ENCODE data around the gene SSBP3. TPM values are rescaled to one million over a fixed set of nuclear protein-coding genes. Genes with fewer than 3 reads are reported as not detected.

The SSBP3 gene
- total RNA-seq, 2 experiments from 2014 or later, result 90.0 TPM

DNA sequence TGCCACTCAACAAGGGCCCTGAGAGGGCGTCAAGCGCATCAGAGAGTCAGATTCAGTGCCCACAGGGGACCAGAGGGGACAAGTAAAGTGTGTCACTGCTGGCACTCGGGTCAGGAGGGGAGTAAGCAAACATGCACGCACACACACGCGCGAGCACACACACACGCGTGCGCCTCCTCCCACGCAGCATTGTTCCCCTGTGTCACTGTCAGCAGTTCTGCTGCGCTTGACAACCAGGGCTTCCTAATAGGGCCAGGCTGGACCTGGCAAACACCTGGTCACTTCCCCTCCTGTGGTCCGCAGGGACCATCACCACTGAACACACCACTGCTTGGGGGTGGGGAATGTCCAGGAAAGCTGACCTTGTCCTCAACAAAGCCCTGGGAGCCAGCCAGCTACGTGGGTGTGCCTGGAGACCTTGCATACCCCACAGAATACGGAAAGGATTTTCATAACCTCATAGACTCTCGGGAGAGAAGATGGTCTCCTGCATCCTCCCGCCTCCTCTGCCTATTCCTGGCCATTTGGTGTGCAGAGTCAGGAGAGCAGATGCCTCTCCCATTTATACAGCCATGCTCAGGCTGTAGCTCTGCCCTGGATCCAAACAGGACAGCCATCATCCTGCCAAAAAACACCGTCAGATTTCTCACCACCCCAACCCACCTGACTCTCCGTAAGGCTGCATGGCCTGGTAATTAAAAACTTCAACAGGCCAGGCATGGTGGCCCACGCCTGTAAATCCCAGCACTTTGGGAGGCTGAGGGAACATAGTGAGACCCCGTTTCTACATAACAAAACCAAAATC, 73.2 kb downstream of the SSBP3 start:
- Mint-ChIP-seq H3K4me3 (no peak overlapping the region), H3K9me3 (no peaks in the 10 kb centered on the region), H3K36me3 (ENCODE audit: low read depth) (no peaks in the 10 kb centered on the region), H3K27me3 (no peaks in the 10 kb centered on the region), H3K27ac (no peak overlapping the region), H3K4me1 (peaks cover 1% of the 10 kb centered on the region)
- ChIA-PET CTCF (no interaction called here), POLR2A (no interaction called here)
- DNase-seq, result no peak

DNA sequence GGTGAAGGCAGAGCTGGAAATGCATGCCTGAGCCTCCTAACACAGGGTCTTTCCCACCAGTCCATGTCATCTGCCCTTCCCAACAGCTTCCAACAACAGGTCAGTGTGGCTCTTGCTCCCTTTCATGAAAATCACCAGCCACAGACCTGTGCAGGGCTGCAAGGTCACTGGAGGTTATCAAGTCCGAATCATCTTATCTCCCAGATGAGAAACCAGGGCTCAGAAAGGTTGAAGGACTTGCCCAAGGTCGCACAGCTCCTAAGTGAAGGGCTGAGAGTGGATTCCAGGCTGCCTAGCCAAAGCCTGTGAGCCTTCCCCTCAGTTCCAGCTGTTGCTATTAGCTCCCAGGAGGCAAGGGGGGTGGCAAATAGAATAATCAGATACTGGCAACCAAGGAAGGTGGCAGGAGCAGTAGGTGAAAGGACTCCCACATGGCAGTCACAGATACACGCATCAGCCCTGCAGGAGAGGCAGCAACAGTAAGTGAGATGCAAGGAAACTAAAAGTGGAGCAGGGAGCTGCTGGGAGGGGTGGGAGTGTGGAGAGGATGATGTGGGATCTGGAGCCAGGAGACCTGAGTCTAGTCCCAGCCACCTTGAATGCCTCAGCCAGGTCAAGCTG, 74.2 kb downstream of the SSBP3 start:
- Mint-ChIP-seq H3K4me1 (peaks cover 3% of the 10 kb centered on the region), H3K4me3 (no peak overlapping the region)
- POLR2A ChIA-PET, result no interaction called here

DNA sequence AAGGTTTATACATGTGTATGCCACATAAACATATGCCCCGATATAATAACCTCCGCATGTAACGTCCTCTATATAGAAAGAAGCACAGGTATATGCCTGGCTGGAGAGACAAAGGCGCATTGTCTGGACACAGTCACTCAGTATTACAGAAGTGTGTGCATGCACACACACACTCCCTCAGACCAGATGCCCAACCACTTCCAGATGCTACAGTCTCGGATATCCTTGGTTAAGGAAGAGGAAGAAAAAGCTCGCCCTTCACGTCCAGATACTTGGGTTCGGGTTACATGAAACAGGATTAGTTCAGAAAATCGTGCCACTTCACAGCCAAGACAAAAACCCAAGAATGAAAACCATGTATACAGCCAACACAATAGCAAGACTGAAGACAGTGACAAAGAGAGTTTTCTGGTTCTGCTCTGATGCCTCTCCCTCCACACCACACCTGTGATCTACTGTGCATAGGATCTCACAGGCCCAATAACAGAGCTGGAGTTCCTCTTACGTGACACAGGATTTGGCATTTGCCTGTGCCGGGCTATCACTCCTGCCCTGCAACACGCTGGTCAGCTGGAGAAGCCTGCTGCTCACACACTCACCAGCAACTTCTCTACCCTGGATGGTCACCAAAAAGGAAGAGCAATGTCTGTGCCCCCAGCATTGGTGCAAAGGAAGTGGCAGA, 75.0 kb downstream of the SSBP3 start:
- no peaks in the 10 kb centered on the region for H3K27me3 Mint-ChIP-seq
- peaks cover 3% of the 10 kb centered on the region for H3K4me1 Mint-ChIP-seq
- DNase-seq, result no peak
- H3K36me3 Mint-ChIP-seq (ENCODE audit: low read depth), result no peaks in the 10 kb centered on the region
- POLR2A ChIA-PET, result no interaction called here
- H3K27ac Mint-ChIP-seq, result no peak overlapping the region
- H3K4me3 Mint-ChIP-seq, result no peak overlapping the region
- H3K9me3 Mint-ChIP-seq, result no peaks in the 10 kb centered on the region
- CTCF ChIA-PET, result no interaction called here

More for the DNA sequence above, 74.2 kb downstream of the SSBP3 start:
- CTCF ChIA-PET, result no interaction called here
- Mint-ChIP-seq H3K36me3 (ENCODE audit: low read depth) (no peaks in the 10 kb centered on the region), H3K9me3 (no peaks in the 10 kb centered on the region), H3K27ac (no peak overlapping the region), H3K27me3 (no peaks in the 10 kb centered on the region)
- DNase-seq, result no peak

DNA sequence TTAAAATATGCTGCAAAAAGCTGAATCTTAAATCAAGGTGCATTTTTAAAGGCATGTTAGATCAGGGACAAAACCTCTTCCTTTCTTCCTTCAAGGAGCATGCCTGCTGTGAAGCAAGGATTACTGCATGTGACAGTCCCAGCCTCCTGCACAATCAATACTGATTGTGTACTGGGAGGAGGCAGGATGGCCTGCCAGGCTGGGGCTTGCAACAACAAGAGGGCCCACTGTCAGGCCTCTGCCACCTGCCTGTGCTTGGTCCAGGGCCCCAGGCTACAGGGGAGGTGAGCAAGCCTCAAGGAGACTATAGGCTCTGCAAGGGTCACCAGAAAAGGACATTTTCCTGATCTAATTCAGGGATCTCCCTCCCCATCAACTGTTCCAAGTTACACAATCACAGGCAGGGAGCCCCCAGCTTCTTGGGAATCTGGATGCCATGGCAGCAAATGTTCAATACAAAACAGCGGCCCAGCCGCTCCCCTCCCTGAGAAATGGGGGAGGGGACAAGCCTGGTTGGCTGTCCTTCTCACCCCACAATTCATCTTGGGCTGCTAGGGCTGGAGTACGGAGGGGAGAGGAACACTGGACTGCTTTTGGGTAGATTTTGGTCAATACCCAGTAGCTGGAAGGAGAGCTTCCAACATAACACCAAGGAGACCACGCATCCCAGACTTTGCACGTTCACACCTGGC, 76.7 kb downstream of the SSBP3 start:
- DNase-seq, result no peak
- H3K4me1 Mint-ChIP-seq, result peaks cover 3% of the 10 kb centered on the region
- CTCF ChIA-PET, result no interaction called here
- no peaks in the 10 kb centered on the region for H3K27me3 Mint-ChIP-seq
- no peaks in the 10 kb centered on the region for H3K9me3 Mint-ChIP-seq
- H3K27ac Mint-ChIP-seq, result no peak overlapping the region
- POLR2A ChIA-PET, result no interaction called here
- H3K36me3 Mint-ChIP-seq (ENCODE audit: low read depth), result no peaks in the 10 kb centered on the region
- H3K4me3 Mint-ChIP-seq, result no peak overlapping the region

DNA sequence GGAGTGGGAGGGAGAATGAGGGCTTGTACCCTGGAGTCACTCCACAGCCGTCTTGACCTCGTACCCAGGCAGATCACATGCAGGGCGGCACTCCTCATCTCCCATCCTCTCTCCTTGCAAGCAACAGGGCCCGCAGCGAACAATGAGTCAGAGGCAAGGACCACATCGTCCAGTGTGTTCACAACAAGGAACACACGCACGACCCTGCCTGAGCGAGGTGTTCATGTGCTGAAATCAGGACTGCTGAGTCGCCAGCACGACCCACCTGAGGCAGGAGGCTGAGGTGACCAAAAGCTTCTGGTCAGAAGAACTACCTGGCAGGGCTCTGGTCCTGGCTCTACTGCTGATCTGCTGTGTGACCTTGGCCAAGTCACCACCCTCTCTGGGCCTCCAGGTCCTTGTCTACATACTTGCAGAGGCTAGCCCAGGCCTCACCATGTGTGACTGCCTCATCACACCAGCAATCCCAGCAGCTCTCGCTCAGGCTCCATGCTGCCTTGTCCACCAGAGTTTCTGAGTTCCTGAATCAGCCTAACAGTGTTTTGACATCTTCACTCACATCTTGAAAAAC, 78.0 kb downstream of the SSBP3 start:
- ChIA-PET POLR2A (no interaction called here), CTCF (no interaction called here)
- H3K4me3 Mint-ChIP-seq, result no peak overlapping the region
- H3K27me3 Mint-ChIP-seq, result no peaks in the 10 kb centered on the region
- H3K27ac Mint-ChIP-seq, result no peak overlapping the region
- H3K36me3 Mint-ChIP-seq (ENCODE audit: low read depth), result no peaks in the 10 kb centered on the region
- H3K4me1 Mint-ChIP-seq, result peaks cover 3% of the 10 kb centered on the region
- DNase-seq, result no peak
- no peaks in the 10 kb centered on the region for H3K9me3 Mint-ChIP-seq

DNA sequence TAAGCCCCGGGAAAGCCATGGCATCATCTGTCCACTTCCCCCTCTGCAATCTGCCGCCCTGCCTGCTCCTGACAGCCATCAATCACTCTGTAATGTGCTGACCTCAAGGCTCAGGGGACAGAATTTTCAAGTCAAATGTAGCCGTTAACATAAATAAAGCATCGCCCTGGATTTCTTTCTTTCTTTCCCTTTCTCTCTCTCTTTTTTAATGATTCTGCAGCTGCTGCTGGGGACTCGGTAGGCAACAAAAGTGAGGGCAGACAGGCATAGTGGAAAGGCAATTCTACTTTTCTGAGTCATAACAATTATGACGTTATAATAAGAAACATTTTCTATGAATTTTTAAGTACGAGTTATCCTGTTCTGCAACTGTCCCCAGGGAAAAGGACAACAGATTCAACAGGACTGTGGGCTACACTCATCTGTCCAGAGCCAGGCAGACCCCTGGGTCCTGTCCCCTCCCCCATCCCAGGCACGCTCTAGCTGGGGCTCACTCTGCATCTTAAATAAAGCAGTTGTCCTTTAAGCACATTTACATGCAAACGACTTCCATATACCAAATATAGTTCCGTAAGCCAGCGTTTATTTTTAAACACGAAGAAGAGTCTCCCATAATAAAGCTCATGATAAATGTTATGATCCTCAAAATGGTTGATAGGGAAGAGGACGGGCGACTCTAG, 78.7 kb downstream of the SSBP3 start:
- ChIA-PET CTCF (no interaction called here), POLR2A (no interaction called here)
- no peaks in the 10 kb centered on the region for H3K27me3 Mint-ChIP-seq
- no peak overlapping the region for H3K4me3 Mint-ChIP-seq
- no peak for DNase-seq
- no peaks in the 10 kb centered on the region for H3K9me3 Mint-ChIP-seq
- no peaks in the 10 kb centered on the region for H3K36me3 Mint-ChIP-seq (ENCODE audit: low read depth)
- H3K27ac Mint-ChIP-seq, result no peak overlapping the region
- peaks cover 3% of the 10 kb centered on the region for H3K4me1 Mint-ChIP-seq

DNA sequence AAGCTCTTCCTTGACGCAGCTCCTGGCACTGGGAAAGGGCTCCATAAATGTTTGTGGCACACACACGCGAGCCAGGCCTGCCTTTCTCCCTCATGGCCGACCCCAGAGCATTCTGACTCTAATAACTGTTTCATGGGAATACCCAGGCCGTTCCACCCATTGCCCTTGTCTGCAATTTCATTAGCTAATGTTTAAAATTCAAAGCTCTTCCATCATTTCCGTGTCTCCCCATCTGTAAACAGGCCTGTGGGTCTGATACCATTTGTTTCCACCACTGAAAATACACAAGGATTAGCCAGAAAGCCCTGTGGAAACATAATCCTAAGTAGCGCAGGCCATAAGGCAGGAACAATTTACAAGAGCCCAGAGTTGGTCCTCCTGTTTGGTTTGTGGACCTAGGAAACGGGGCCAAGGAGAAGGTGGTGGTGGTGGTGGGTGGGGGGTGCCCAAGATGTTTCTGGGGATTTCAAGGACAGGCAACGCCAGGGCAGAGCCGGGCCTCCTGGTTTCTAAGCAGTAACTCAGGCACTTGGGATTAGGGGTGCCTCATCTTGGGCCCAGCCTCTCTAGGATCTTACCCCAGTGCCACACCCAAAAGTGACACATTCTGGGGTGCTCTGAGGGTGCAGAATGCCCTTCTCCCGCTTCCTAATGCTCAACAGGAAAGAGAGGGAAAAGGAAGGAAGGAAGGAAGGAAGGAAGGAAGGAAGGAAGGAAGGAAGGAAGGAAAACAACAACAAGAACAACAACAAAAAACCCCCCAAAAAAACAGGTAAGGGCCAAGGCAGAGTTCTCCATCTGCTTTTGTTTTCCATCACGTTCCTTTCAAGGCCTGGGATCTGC, 79.4 kb downstream of the SSBP3 start:
- ChIA-PET CTCF (no interaction called here), POLR2A (interaction anchor here (1.0 kb wide), 1 partner anchor 14 kb away, joined by 4 read pairs; no protein-coding TSS in a partner anchor)
- Mint-ChIP-seq H3K9me3 (no peaks in the 10 kb centered on the region), H3K4me1 (peaks cover 3% of the 10 kb centered on the region), H3K4me3 (no peak overlapping the region), H3K36me3 (ENCODE audit: low read depth) (no peaks in the 10 kb centered on the region), H3K27me3 (no peaks in the 10 kb centered on the region), H3K27ac (no peak overlapping the region)
- DNase-seq, result no peak

DNA sequence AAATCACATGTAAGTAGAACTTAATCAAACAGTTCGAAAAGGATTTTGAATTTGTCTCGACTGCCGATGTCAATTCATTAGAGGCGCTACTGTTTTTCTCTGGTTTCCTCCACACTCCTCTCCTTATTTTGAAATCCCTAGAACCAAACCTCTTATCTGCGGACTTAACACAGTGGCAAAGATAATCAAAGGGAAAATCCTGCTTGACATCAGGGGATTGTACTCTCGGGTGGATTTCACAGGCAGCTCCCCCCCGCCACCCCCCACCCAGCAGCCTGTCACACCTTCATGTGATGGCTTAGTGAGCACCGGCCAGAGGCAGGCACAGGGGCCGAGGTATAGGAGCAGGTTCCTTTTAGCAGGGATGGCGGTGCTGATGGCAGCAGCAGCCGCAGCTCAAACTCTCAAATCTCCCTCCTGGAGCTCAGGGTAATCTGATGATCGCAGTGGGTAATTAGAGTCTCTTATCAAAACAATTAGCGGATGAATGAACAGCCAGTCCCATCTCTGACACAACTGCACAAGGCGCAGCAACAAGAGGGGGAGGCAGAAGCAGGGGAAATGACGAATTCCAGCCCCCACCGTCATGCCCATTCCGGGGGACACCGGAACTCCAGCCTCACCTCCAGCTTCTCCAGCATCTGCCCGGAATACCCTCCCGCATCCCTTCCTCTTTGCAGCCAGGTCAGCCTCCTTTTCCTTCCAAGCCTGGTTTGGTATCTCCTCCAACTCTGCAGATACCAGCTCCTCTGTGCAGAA, 80.3 kb downstream of the SSBP3 start:
- Mint-ChIP-seq H3K27ac (no peak overlapping the region), H3K9me3 (no peaks in the 10 kb centered on the region), H3K4me1 (peaks cover 3% of the 10 kb centered on the region), H3K4me3 (no peak overlapping the region), H3K27me3 (no peaks in the 10 kb centered on the region), H3K36me3 (ENCODE audit: low read depth) (no peaks in the 10 kb centered on the region)
- ChIA-PET CTCF (no interaction called here), POLR2A (interaction anchor here (0.5 to 1.0 kb wide), 2 partner anchors 13 to 40 kb away, joined by 3 to 4 read pairs; no protein-coding TSS in a partner anchor)
- no peak for DNase-seq

DNA sequence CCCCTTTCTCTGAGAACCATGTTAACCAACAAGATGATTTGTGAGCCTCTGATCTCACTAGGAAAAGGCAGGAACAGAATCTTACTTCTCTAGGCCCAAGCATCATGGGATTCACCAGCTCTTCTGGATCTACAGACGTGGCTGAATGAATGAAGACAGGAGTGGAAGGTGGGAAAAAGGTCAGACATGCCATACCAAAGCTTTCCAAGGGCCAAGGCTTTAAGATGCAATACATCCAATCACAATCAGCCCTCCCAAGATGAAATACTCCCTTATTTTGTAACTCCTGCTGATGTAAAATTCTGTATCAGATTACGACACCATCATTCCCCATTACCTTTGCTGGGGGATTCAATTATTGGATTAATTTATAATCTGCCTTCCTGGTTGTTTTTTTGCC, 80.9 kb downstream of the SSBP3 start:
- Mint-ChIP-seq H3K27me3 (no peaks in the 10 kb centered on the region), H3K4me1 (peaks cover 3% of the 10 kb centered on the region), H3K27ac (no peak overlapping the region), H3K9me3 (no peaks in the 10 kb centered on the region), H3K36me3 (ENCODE audit: low read depth) (no peaks in the 10 kb centered on the region), H3K4me3 (no peak overlapping the region)
- ChIA-PET POLR2A (interaction anchor here (0.5 kb wide), 1 partner anchor 40 kb away, joined by 3 read pairs; no protein-coding TSS in a partner anchor), CTCF (no interaction called here)
- DNase-seq, result no peak

DNA sequence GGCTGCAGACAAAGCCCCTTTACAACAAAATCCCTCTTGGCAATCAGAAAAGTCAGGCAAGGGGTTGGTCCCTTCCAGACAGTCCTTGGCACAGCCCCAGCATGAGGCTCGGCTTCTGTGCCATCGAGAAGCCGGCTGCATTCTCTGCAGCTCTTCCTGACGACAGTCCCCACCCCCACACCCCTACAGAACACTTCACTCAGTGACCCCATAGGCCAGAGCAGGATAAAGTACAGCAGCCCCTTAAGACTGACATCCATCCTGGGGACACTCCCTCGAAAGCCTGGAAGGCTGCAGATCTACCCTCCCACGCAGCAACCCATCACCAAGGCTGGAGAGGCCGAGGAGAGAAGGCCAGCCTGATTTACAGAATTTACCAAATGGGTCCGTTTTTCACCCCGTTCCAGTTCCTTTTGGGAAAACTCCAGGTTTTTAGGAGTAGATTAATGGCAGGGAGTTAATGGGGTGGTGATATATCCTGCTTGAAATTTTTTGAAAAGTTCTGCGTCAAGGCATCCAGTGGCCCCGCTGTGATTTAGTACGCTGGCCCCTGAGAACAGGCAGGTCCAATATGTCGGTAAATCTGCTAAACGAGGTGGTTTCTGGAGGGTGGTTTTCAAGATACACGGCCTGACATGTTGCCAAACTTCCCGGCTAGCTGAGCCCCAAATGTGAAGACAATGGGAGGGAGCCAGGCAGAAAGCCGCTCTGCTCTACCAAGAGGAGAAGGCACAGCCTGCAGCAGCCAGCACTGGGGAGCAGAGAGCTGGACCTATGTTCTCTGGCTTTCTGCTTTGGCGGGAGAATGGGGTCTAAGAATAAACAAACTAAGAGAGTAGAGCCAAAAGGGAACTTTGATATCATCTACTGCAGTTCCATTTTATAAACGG, 81.7 kb downstream of the SSBP3 start:
- ChIA-PET POLR2A (no interaction called here), CTCF (no interaction called here)
- DNase-seq, result no peak
- H3K4me1 Mint-ChIP-seq, result peaks cover 3% of the 10 kb centered on the region
- no peaks in the 10 kb centered on the region for H3K36me3 Mint-ChIP-seq (ENCODE audit: low read depth)
- no peak overlapping the region for H3K27ac Mint-ChIP-seq
- H3K9me3 Mint-ChIP-seq, result no peaks in the 10 kb centered on the region
- no peak overlapping the region for H3K4me3 Mint-ChIP-seq
- no peaks in the 10 kb centered on the region for H3K27me3 Mint-ChIP-seq

DNA sequence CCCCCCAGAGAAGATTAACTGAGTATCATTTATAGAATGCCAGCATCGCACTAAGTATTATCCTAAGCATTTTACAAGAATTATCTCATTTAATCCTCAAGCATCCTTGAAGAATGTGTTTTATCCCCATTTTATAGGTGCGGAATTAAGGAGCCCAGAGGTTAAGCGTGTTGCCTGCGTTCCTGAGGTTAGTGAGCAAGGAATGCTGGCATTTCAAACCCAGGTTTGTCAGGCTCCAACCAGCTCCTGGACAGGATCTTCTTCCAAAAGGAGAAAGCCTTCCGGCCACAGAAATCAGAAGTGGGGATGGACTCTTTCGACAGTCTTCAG, 82.3 kb downstream of the SSBP3 start:
- CTCF ChIA-PET, result no interaction called here

More for the DNA sequence above, 82.3 kb downstream of the SSBP3 start:
- no peak for DNase-seq
- Mint-ChIP-seq H3K36me3 (ENCODE audit: low read depth) (no peaks in the 10 kb centered on the region), H3K4me1 (peaks cover 3% of the 10 kb centered on the region), H3K27ac (no peak overlapping the region), H3K4me3 (no peak overlapping the region), H3K27me3 (no peaks in the 10 kb centered on the region), H3K9me3 (no peaks in the 10 kb centered on the region)
- POLR2A ChIA-PET, result no interaction called here

Measured in activated CD4-positive, alpha-beta memory T cell treated with anti-CD3 and anti-CD28 coated beads, Interleukin-2, amount 10 ng/mL, durations not matched to agents 7 days and 5 days (primary cell).